ENCODE measurements around the gene SPO11. TPM values are rescaled to one million over a fixed set of nuclear protein-coding genes. Genes with fewer than 3 reads are reported as not detected.
A peak's percentile ranks its signal among the peaks of the same experiment; 100 is the strongest.

The SPO11 gene
- total and polyA plus RNA-seq, 10 of the 15 experiments (the other 5 are each of a cell fraction or from before 2014, with no cell fraction given) = not detected

DNA sequence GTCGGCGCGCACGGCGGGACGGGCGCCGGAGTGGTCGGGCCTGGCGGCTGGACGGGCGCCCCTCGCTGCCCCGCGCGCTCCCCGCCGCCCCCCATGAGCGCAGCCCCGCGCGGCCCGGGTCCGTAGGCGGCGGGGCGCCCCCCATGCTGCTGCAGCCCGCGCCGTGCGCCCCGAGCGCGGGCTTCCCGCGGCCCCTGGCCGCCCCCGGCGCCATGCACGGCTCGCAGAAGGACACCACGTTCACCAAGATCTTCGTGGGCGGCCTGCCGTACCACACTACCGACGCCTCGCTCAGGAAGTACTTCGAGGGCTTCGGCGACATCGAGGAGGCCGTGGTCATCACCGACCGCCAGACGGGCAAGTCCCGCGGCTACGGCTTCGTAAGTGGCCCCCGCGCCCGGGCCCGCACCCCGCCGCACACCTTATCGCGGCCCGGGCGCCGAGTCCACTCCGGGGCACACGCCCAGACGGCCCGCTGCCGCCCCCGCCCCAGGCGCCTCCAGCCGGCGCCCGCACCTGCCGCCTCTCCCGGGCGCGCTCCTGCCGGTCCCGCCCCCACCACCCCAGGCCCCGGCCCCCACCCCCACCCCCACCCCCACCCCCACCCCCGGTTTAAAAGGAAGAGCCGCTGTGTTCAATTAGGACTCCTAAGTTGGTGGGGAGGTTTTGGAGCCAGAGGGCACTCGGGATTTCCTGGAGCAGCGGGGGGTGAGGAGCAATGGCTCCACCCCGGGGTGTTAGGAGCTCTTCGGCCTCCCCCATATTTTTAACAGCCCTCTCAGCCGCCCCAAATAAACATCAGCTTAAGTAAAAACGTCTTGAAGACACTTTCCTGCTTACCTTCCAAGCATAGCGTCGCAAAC lies 62.1 kb downstream of the SPO11 start (continued):
- no peak for TF ChIP-seq CBX3 (IDR thresholded peaks at IDR 0.05; ENCODE audit: borderline replicate concordance, low read depth)
- peak; percentile 75 for TF ChIP-seq LARP7 (IDR thresholded peaks at IDR 0.05)
- TF ChIP-seq, protein P1, sequence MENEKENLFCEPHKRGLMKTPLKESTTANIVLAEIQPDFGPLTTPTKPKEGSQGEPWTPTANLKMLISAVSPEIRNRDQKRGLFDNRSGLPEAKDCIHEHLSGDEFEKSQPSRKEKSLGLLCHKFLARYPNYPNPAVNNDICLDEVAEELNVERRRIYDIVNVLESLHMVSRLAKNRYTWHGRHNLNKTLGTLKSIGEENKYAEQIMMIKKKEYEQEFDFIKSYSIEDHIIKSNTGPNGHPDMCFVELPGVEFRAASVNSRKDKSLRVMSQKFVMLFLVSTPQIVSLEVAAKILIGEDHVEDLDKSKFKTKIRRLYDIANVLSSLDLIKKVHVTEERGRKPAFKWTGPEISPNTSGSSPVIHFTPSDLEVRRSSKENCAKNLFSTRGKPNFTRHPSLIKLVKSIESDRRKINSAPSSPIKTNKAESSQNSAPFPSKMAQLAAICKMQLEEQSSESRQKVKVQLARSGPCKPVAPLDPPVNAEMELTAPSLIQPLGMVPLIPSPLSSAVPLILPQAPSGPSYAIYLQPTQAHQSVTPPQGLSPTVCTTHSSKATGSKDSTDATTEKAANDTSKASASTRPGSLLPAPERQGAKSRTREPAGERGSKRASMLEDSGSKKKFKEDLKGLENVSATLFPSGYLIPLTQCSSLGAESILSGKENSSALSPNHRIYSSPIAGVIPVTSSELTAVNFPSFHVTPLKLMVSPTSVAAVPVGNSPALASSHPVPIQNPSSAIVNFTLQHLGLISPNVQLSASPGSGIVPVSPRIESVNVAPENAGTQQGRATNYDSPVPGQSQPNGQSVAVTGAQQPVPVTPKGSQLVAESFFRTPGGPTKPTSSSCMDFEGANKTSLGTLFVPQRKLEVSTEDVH (IDR thresholded peaks at IDR 0.05; ENCODE audit: low read depth, partially characterized antibody) = no peak
- no peak for TF ChIP-seq ETV6 (conservative IDR thresholded peaks at IDR 0.05 in 1 of 2, IDR thresholded peaks at IDR 0.05 in 1 of 2; ENCODE audit: borderline replicate concordance in 1 of 2, low read depth in 1 of 2)
- no peak for TF ChIP-seq RCOR1 (conservative IDR thresholded peaks at IDR 0.05; ENCODE audit: low read depth, low read length)
- no peak for TF ChIP-seq ZNF622 (IDR thresholded peaks at IDR 0.05)
- TF ChIP-seq, protein P2, sequence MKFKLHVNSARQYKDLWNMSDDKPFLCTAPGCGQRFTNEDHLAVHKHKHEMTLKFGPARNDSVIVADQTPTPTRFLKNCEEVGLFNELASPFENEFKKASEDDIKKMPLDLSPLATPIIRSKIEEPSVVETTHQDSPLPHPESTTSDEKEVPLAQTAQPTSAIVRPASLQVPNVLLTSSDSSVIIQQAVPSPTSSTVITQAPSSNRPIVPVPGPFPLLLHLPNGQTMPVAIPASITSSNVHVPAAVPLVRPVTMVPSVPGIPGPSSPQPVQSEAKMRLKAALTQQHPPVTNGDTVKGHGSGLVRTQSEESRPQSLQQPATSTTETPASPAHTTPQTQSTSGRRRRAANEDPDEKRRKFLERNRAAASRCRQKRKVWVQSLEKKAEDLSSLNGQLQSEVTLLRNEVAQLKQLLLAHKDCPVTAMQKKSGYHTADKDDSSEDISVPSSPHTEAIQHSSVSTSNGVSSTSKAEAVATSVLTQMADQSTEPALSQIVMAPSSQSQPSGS (IDR thresholded peaks at IDR 0.05; ENCODE audit: low read length) = no peak
- no peak for TF ChIP-seq MYC (IDR thresholded peaks at IDR 0.05; ENCODE audit: insufficient read depth, insufficient read length, insufficient replicate concordance, low read length, severe bottlenecking)
- no peak for TF ChIP-seq HCFC1 (IDR thresholded peaks at IDR 0.05; ENCODE audit: low read length)
- TF ChIP-seq IRF4 (IDR thresholded peaks at IDR 0.05; ENCODE audit: low read depth, low read length) = no peak
- TF ChIP-seq, protein P3, sequence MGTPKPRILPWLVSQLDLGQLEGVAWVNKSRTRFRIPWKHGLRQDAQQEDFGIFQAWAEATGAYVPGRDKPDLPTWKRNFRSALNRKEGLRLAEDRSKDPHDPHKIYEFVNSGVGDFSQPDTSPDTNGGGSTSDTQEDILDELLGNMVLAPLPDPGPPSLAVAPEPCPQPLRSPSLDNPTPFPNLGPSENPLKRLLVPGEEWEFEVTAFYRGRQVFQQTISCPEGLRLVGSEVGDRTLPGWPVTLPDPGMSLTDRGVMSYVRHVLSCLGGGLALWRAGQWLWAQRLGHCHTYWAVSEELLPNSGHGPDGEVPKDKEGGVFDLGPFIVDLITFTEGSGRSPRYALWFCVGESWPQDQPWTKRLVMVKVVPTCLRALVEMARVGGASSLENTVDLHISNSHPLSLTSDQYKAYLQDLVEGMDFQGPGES (IDR thresholded peaks at IDR 0.05) = no peak
- TF ChIP-seq BHLHE40 (IDR thresholded peaks at IDR 0.05; ENCODE audit: borderline replicate concordance in 1 of 2, low read depth in 2 of 2, low read length in 1 of 2) = peak in 1 of 2 experiments; percentile 48; a peak in 1 of 4 replicates
- no peak for TF ChIP-seq RUNX3 (IDR thresholded peaks at IDR 0.05; ENCODE audit: low read length)
- TF ChIP-seq BACH1 (IDR thresholded peaks at IDR 0.05; ENCODE audit: borderline replicate concordance) = peak; percentile 25; the same call in 1 of the 2 replicates

Data from GM12878 (cell line).